ENCODE data around the gene UNC119B.
A peak's percentile ranks its signal among the peaks of the same experiment; 100 is the strongest.
"Not testable (repeated sequence)": the region's sequence is repeated elsewhere in the genome, so short reads cannot be mapped to it uniquely, and the experiment has no call there.

Gene UNC119B

DNA sequence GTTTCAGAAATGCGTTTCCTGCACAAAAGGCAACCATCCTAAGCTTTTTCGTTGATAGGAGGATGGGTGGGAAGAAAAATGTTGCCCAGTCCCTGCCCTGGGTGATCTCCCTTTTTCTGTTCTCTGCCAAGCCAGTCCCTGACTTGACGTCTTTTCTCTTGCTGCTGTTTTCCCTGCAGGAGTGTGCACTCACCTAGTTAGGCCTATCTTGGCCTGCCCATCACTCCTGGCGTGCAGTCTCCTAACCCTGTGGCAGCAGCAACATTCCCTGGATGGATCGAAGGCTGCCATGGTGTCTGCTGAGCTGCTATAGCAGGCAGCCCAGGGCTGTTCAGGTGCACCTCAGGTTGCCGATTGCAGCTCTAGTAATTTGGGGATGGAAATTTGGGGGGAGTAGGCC is 1.2 kb downstream of the UNC119B start:
- H3K4me3 ChIP-seq (ENCODE audit: low read length) = peak overlapping the region; percentile 84
- no peak for DNase-seq (ENCODE audit: low read depth, low spot score)

DNA sequence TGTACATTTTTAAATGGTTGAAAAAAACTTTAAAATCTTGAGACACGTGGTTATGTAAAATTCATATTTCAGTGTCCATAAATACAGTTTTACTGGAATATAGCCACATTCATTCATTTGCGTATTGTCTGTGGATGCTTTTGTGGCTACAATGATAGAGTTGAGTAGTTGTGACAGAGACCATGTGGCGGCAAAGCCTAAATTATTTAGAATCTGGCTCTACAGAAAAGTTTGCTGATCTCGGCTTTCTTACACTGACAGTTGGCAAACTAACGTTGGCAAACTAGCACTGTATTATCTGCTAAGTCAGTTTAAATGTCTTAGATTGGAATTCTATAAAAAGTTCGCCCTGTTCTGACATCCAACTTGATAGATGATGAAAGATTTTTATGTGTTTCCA is 2.4 kb downstream of the UNC119B start:
- H3K4me3 ChIP-seq (ENCODE audit: low read length) = no peak overlapping the region
- no peak for DNase-seq (ENCODE audit: low read depth, low spot score)

GRCh38 chr12:120713861-120714482 is 3.7 kb downstream of the UNC119B start:
- H3K4me3 ChIP-seq (ENCODE audit: low read length) = no peak overlapping the region
- peak; percentile 87 for DNase-seq (ENCODE audit: low read depth, low spot score)

DNA sequence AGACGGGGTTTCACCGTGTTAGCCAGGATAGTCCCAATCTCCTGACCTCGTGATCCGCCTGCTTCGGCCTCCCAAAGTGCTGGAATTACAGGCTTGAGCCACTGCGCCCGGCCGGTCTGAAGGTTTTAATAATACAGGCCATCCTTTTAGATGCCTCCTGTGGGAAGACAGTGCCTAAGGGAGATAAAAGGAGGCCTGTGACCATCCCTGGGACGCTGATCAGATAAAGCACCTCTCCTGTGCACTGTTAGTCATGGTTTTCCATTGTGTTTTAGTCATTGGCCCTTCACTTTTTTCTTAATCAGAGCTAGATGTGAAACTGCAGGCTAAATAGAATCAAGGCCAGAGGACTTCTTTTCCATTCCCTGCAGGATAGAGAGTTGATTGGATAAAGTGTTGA is 7.8 kb downstream of the UNC119B start:
- no peak overlapping the region for H3K4me3 ChIP-seq (ENCODE audit: low read length)
- DNase-seq (ENCODE audit: low read depth, low spot score) = no peak

DNA sequence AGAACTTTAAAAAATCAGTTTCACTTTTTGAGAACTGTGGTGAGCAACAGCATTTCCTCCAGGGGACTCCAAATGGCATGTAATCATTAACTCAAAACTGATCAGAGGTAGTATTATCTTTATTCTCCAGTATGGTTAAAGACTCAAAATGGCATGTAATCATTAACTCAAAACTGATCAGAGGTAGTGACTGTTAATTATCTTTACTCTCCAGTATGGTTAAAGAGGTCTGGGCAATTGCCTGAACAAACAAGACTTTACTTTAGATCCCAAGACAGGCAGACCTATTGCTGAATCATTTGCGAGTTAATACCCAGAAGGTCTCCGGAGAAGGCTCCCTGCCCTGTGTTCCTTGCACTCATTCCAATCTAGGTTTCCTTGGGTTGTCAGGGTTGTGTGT is 8.8 kb downstream of the UNC119B start:
- H3K4me3 ChIP-seq (ENCODE audit: low read length) = no peak overlapping the region
- no peak for DNase-seq (ENCODE audit: low read depth, low spot score)

DNA sequence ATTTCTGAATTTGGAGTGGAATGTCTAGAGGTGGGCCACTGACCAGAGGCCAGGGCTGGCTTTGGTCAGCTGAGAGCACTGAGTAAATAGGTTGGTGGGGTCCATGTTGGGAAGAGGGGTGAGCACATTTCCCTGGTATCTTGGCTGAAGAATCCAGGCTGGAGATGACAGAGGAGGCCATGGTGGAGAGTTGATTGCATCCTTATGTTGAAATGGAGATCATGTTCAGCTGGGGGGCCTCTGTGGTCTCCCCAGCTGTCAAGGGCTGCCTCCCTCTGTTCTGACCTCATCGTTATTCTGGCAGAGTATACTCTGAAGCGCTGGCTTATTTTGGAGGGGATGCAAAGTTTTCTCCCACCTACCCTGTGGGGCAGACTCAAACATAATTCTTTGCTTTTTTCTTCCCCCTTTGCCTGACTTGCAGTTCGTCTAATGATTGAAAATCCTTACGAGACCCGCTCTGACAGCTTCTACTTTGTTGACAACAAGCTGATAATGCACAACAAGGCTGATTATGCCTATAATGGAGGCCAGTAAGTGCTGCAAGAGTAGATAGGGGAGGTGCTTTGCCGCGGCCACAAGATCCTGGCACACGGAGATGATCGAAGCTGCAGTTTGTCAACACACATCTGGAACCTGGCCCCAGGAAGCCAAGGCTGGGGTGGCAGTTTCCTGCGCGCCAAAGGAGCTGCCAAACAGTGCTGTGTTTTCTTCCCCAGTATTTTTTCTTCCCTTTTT is 9.4 kb downstream of the UNC119B start:
- H3K4me3 ChIP-seq (ENCODE audit: low read length) = no peak overlapping the region
- no peak for DNase-seq (ENCODE audit: low read depth, low spot score)

GRCh38 chr12:120720234-120720986 is 10.2 kb downstream of the UNC119B start:
- no peak overlapping the region for H3K4me3 ChIP-seq (ENCODE audit: low read length)
- no peak for DNase-seq (ENCODE audit: low read depth, low spot score)

- H3K4me3 ChIP-seq (ENCODE audit: low read length) = no peak overlapping the region
- DNase-seq (ENCODE audit: low read depth, low spot score) = no peak
Observed at GRCh38 chr12:120720987-120721801, 10.9 kb downstream of the UNC119B start.

DNA sequence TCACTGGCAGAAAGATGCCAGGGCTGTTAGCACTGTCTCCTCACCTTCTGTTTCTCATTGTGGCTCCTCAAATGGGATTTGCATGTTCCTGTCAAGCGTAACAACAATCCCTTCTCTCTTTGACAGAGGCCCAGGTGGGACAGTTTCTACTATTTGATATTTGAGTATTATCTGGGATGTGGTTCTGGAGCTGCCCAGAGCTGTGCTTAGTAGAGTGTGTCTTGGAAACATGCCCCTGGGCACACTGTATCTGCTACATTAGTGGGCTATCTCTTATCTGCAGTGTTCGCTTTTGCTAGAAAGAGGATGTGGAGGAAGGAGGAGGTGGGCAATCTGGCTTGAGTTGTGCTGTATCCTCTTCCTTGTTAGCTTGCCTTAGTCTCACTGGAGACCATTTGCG is 11.6 kb downstream of the UNC119B start:
- no peak for DNase-seq (ENCODE audit: low read depth, low spot score)
- no peak overlapping the region for H3K4me3 ChIP-seq (ENCODE audit: low read length)

DNA sequence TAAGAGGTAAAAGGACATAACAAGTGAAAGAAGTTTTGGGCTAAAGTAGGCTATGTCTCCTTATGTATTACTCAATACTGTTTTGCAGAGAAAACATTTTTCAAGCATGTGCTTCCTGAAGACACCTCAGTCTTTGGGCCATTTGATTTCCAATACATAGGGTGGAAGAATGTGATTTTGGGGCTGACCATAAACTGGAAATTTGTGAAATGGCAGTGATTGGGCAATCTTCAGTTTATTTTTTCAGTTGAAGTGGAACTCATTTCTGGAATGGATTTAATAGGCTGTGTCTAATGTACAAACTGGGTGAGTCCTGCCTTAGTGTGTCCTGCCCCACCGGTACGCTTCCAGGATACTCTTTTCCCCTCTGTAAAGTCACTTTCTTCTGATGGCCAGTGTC is 12.5 kb downstream of the UNC119B start:
- no peak overlapping the region for H3K4me3 ChIP-seq (ENCODE audit: low read length)

DNA sequence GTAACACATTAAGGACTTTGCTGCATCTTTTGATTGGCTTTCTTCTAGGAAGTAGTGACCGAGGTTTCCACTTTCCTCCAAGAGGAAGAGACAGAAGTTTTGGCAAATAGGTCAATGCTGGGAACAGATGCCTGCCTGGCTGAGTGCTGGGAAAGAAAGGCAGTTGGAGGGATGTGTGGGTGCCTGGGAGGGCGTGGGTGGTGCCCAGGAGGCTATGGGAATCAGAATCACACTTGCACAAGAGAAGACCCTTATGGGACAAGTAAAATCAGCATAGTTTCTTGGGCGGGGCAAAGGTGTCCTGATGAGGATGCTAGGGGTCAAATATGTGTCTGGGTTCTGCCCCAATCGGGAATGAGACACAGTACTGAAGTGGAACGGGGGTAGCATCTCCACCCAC is 14.5 kb downstream of the UNC119B start:
- H3K4me3 ChIP-seq (ENCODE audit: low read length) = no peak overlapping the region
- DNase-seq (ENCODE audit: low read depth, low spot score) = no peak

More for the DNA sequence above, 12.5 kb downstream of the UNC119B start:
- DNase-seq (ENCODE audit: low read depth, low spot score) = no peak

DNA sequence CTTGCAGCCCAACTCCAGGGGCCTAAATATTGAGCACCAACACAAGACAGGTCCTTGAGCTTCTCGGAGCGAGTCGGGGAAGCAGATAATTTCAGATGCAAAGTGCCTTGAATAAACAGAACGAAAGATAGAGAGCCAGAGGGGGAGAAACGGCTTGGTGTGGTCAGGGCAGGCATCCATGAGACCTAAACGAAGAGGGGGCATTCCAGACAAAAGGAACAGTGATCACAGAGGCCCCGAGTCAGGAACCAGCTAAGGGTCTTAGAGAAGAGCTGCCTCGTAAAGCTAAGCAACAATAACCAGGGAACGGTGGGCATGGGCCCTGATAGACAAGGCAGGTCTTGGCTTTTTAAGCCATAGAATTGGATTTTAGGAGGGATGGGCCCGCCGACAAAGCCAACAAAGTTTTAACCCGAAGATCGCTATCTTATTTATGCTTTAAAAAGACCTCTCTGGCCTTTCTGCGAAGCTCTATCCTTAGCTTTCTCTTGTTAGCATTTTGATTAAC is 14.9 kb downstream of the UNC119B start:
- H3K4me3 ChIP-seq (ENCODE audit: low read length) = peak overlapping the region; percentile 65
- DNase-seq (ENCODE audit: low read depth, low spot score) = no peak

DNA sequence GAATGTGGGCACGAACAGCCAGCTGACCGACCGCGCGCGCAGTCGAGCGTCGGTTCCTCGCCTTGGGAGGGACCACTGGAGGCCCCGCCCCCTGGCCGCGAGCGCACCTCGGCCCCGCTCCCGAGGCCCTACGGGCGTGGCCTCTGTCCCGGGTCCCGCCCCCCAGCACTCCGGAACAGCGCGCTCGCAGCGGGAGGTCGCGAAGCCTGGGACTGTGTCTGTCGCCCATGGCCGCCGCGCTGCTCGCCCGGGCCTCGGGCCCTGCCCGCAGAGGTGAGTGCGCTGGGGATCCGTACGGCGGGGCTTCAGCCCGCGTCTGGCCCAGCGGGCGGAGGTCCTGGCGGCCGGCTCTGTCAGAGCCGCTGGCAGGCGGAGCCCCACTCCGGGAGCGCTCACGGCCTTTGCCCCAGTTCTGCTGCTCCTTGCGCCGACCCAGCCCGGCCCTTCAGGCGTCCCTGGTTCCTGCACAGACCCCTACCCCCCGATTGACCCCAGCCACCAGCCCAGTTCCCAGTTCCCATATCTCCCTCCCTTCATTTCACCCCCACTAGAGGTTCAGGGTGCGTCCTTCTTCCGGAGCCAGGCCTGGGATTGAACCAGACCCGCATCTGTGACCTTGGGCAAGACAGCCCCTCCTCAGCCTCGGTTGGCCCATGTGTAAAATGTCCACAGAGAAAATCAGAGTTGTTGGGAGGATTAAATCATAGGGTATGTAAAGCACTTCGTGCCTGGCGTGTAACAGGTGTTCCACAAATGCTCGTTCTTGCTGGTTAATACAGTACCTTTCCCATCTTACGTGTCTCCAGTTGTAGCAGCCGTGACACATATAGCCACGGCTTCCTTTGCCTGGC is 15.6 kb downstream of the UNC119B start, which contains the start of gene ACADS:
TSS of gene ACADS (plus strand) at position 168 of the 851 bp plus-strand sequence. CDS start at position 228, 60 bp downstream.
- DNase-seq (ENCODE audit: low read depth, low spot score) = peak; percentile 65
- H3K4me3 ChIP-seq (ENCODE audit: low read length) = peak within 1 kb of the TSS; percentile 65

DNA sequence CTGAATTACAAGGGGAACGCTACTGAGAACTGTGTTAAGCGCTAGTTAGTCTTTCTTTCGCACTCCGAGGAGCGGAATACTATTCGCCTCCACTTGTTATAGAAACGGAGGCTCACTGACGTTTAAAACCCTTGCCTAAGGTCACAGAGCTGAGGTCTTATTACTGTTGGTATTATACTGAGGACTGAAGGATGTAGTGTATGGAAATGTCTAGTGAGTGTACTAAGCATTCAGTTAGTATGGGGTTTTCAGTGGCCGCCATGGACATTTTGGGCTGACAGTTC is 16.2 kb downstream of the UNC119B start:
- H3K4me3 ChIP-seq (ENCODE audit: low read length) = peak overlapping the region; percentile 65

DNA sequence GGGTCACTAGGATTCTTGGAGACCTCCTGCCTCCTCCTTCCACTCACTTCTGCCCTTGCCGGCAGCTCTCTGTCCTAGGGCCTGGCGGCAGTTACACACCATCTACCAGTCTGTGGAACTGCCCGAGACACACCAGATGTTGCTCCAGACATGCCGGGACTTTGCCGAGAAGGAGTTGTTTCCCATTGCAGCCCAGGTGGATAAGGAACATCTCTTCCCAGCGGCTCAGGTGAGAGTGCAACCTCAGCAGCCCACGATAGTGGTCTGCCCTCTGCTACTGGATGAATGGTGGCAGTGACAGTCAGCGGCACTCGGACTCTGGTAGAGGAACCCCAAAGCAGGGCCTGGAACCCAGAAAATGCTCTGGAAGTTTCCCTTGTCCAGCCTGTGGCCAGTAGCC is 16.7 kb downstream of the UNC119B start:
- H3K4me3 ChIP-seq (ENCODE audit: low read length) = no peak overlapping the region
- DNase-seq (ENCODE audit: low read depth, low spot score) = no peak

More for the DNA sequence above, 16.2 kb downstream of the UNC119B start:
- DNase-seq (ENCODE audit: low read depth, low spot score) = no peak

DNA sequence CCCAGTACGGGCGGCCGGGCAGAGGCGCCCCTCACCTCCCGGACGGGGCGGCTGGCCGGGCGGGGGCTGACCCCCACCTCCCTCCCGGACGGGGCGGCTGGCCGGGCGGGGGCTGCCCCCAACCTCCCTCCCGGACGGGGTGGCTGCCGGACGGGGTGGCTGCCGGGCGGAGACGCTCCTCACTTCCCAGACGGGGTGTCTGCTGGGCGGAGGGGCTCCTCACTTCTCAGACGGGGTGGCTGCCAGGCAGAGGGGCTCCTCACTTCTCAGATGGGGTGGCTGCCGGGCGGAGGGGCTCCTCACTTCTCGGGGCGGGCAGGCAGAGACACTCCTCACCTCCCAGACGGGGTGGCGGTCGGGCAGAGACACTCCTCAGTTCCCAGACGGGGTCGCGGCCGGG is 21.9 kb downstream of the UNC119B start:
- DNase-seq (ENCODE audit: low read depth, low spot score); H3K4me3 ChIP-seq (ENCODE audit: low read length): not testable (repeated sequence)

- H3K4me3 ChIP-seq (ENCODE audit: low read length) = no peak overlapping the region
- no peak for DNase-seq (ENCODE audit: low read depth, low spot score)
Observed at GRCh38 chr12:120733574-120733973, 23.3 kb downstream of the UNC119B start.

- H3K4me3 ChIP-seq (ENCODE audit: low read length) = no peak overlapping the region
- no peak for DNase-seq (ENCODE audit: low read depth, low spot score)
Observed at GRCh38 chr12:120734210-120734609, 24.0 kb downstream of the UNC119B start.

All from Jurkat, Clone E6-1 (cell line).